Transverse colon (tissue), 4 donors: Measurements from ENCODE around the gene SASH1.

Experiments
- CTCF ChIP-seq, 5 experiments: fragments of 200-600 bp in 3 of 5; fragments of 450-650 bp in 2 of 5; sonication (generic) in 3 of 5; IDR thresholded peaks; 1 replicate in 2 of 5; 2 replicates in 3 of 5; pipeline ENCODE4 v1.5.1; 2016 to 2017; ENCODE audit warnings: antibody characterized with exemption in 5 of 5, inconsistent platforms in 3 of 5, mild to moderate bottlenecking in 2 of 5, moderate library complexity in 1 of 5
- POLR2A ChIP-seq: fragments of 450-650 bp; IDR thresholded peaks from one replicate; pipeline ENCODE4 v1.6.1; 2016; ENCODE audit warnings: antibody characterized with exemption, mild to moderate bottlenecking, moderate library complexity
- POLR2AphosphoS5 ChIP-seq, 3 donors: sonication (generic); formaldehyde crosslinking; IDR thresholded peaks; one replicate each; pipeline ENCODE4 v1.6.1; 2016; ENCODE audit warnings: antibody characterized with exemption in 3 of 3

- TF ChIP-seq CTCF (IDR thresholded peaks at IDR 0.05) (no peak), POLR2A (no peak), POLR2AphosphoS5 (IDR thresholded peaks at IDR 0.05) (no peak)
Observed at GRCh38 chr6:148298683-148299082, 44.0 kb upstream of the SASH1 start.
